Nephron (organoid): ENCODE measurements around the gene EGLN1.
A peak's percentile ranks its signal among the peaks of the same experiment; 100 is the strongest.

ENCODE experiments used
- H3K27ac Mint-ChIP-seq, 3 experiments: 2 replicates each; pipeline ENCODE4 v1.8.0; 2020; ENCODE audit warnings: mixed read lengths in 3 of 3, mild to moderate bottlenecking in 2 of 3, moderate library complexity in 1 of 3
- H3K27me3 Mint-ChIP-seq: 2 replicates; pipeline ENCODE4 v1.8.0; 2021; ENCODE audit warnings: low read depth, mild to moderate bottlenecking, moderate library complexity, mixed read lengths
- H3K36me3 Mint-ChIP-seq: 2 replicates; pipeline ENCODE4 v1.8.0; 2020; ENCODE audit warnings: low read depth, mixed read lengths
- H3K4me1 Mint-ChIP-seq: 2 replicates; pipeline ENCODE4 v1.8.0; 2020; ENCODE audit warnings: mixed read lengths
- H3K4me3 Mint-ChIP-seq, 3 experiments: 2 replicates each; pipeline ENCODE4 v1.8.0; 2020; ENCODE audit warnings: mild to moderate bottlenecking in 3 of 3, mixed read lengths in 3 of 3, moderate library complexity in 2 of 3
- H3K9me3 Mint-ChIP-seq: 2 replicates; pipeline ENCODE4 v1.8.0; 2020; ENCODE audit warnings: mixed read lengths
- TF ChIP-seq, protein P1 (sequence below), 3 experiments: fragments of 200-600 bp; sonication (generic); IDR thresholded peaks; one replicate each; pipeline ENCODE4 v1.5.0; 2021; ENCODE audit warnings: antibody characterized with exemption in 3 of 3; ENCODE audit not compliant: unreplicated experiment in 3 of 3

The EGLN1 gene

DNA sequence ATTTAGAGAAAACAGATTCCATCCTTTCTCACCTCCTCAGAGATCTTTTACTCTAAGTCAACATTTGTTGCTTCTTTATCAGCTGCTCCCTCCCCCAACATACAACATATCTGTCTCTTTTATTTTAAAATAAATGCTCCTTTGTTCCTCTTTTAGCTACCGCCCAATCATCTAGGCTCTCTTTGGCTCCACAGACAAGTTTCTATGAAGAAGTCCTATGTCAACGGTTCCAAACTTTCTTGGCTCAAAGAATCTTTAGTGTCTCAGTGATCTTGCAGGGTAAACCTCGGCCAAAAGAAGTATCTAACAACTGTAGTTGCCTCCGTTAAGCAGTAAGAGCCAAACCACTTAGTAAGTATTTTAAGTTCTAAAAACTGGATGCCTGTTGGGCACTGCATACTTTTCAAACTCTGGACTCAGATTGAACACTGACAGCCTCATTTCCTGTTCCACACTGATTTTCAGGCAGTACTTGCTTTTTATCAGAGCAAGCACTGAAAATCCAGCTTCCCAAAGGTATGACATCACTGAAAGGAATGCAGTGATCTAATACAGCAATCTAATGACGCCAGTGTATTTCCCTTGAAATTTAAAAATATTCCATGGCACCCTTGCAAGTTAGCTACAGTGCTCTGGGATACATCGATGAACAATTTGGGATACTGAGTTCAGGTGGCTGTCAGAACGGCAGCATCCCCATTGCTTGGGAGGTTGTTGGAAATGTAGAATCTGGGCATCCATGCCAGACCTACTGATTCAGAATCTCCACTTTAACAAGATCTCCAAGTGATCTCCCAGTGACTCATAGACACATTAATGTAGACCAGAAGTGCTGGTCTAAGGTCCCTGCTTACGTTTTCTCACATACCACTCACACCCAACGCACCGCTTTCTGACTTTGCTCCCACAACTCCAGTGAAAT, 26.8 kb downstream of the EGLN1 start:
- TF ChIP-seq, protein P1, sequence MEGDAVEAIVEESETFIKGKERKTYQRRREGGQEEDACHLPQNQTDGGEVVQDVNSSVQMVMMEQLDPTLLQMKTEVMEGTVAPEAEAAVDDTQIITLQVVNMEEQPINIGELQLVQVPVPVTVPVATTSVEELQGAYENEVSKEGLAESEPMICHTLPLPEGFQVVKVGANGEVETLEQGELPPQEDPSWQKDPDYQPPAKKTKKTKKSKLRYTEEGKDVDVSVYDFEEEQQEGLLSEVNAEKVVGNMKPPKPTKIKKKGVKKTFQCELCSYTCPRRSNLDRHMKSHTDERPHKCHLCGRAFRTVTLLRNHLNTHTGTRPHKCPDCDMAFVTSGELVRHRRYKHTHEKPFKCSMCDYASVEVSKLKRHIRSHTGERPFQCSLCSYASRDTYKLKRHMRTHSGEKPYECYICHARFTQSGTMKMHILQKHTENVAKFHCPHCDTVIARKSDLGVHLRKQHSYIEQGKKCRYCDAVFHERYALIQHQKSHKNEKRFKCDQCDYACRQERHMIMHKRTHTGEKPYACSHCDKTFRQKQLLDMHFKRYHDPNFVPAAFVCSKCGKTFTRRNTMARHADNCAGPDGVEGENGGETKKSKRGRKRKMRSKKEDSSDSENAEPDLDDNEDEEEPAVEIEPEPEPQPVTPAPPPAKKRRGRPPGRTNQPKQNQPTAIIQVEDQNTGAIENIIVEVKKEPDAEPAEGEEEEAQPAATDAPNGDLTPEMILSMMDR (IDR thresholded peaks at IDR 0.05; ENCODE audit: unreplicated experiment in 3 of 3): no peak

DNA sequence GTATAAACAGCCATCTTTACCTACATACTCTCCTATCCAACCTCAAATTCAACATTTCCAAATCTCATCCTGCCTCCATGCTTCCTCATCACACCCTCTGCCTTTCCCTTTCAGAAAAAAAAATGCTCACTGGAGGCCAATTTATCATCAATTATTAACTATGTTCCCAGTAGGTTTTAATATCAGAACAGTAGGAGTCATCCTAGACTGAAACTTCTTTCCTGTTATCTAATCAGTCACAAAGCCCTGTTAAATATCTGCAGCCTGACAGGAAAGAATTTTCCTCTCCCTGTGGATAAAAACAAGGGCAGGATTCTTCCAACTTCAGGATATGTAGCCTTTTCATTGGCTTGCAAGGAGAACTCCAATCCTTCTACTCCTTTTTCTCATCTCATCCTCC, 28.4 kb downstream of the EGLN1 start:
- Mint-ChIP-seq H3K4me3 (no peak overlapping the region), H3K9me3 (no peaks in the 10 kb centered on the region), H3K4me1 (peaks cover 31% of the 10 kb centered on the region), H3K27ac (peak overlapping the region; percentile 7 to 16 (median 14)), H3K36me3 (peaks cover 6% of the 10 kb centered on the region), H3K27me3 (no peaks in the 10 kb centered on the region)
- TF ChIP-seq, protein P1 (IDR thresholded peaks at IDR 0.05; ENCODE audit: unreplicated experiment in 3 of 3): no peak

More for the DNA sequence above, 26.8 kb downstream of the EGLN1 start:
- Mint-ChIP-seq H3K27ac (peak overlapping the region; percentile 45 to 72 (median 67)), H3K27me3 (no peaks in the 10 kb centered on the region), H3K9me3 (no peaks in the 10 kb centered on the region), H3K4me1 (peaks cover 31% of the 10 kb centered on the region), H3K4me3 (no peak overlapping the region), H3K36me3 (peaks cover under 1% of the 10 kb centered on the region)

DNA sequence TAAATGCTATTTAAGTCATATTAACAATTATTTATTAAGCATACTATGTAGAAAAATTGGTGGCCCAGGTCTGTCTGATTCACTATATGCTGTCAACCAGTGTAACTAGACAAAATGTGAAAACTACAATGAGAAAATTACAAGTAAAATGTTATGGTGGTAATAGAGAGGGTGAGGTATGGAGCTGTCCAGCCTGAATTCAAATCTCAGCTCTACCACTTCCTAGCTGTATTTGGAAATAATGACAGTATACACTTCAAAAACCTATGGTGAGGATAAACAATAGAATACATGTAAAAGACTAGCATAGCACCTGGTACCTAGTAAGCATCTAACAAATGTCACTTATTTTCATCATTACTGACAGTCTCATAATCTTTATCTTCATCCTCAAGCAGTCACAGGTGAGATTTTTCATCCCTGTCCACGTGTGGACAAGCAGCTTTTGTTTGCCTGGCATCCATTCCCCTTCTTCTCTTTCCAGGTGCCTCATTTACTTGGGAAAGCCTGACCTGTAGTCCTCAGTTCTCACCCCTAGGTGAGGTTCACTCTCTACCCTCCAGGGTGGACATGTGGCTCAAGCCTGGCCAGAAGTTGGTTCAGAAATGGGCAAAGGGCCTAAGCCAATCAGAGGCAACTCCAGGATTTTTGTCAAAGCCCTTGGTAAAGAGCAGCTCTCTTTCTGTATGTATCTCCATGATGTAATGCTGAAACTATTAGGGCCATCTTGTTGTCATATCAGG, 29.5 kb downstream of the EGLN1 start:
- H3K4me3 Mint-ChIP-seq: no peak overlapping the region
- no peaks in the 10 kb centered on the region for H3K9me3 Mint-ChIP-seq
- TF ChIP-seq, protein P1 (IDR thresholded peaks at IDR 0.05; ENCODE audit: unreplicated experiment in 3 of 3): no peak
- no peaks in the 10 kb centered on the region for H3K27me3 Mint-ChIP-seq
- peaks cover 28% of the 10 kb centered on the region for H3K4me1 Mint-ChIP-seq
- H3K27ac Mint-ChIP-seq: no peak overlapping the region
- peaks cover 6% of the 10 kb centered on the region for H3K36me3 Mint-ChIP-seq

DNA sequence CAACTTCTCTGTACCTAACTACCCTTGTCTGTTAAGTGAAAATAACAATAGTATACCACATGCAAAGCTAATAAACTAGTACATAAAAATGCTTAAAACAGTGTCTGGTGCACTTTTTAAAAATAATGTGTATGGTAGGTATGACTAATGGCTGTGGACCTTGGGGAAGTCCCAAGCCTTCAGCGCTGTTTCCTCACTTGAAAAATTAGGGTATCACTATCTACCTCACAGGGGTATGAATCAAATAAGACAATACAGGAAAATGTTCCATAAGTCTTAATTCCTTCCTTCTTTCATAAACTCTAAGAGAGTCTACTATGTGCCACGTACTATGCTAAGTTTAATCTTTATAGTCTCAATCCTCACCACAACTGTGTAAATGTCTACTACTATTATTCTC, 32.0 kb downstream of the EGLN1 start:
- H3K9me3 Mint-ChIP-seq: no peaks in the 10 kb centered on the region
- H3K27ac Mint-ChIP-seq: no peak overlapping the region
- H3K4me3 Mint-ChIP-seq: no peak overlapping the region
- no peaks in the 10 kb centered on the region for H3K27me3 Mint-ChIP-seq
- H3K36me3 Mint-ChIP-seq: peaks cover 6% of the 10 kb centered on the region
- peaks cover 8% of the 10 kb centered on the region for H3K4me1 Mint-ChIP-seq
- TF ChIP-seq, protein P1 (IDR thresholded peaks at IDR 0.05; ENCODE audit: unreplicated experiment in 3 of 3): no peak

DNA sequence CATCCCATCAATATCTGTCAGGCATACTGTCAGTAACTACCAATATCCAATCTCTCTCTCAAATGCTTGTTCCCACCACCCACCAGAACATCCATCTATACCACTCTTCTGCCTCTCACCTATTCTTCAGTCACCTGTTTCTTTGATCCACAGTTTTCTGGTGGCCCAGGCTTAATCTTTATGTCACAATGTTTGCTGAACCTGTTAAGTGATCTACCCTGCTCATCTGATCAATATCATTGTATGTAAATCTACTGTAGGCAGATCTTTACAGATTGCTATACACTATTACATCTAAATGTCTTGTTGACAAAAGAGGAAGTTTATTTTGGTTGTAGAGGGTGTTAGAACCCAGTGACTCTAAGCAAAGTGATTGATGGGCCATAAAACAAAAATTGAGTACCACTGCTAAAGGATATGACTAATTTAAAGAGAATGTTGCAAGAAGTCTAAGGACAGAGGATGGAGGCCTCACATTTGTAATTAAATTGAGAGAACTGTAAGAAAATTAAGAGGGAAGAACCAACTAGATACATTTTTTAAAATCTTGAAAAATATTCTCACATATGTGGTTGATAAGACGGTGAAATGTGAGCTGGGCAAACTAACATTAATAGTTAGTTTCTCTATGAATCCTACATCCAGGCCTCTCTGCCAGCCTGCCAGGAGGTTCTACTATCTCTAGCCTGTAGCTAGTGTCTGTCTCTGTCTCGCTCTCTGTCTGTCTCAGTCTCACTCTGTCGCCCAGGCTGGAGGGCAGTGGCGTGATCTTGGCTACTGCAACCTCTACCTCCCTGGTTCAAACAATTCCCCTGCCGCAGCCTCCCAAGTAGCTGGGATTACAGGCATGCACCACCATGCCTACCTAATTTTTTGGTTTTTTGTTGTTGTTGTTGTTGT, 34.1 kb downstream of the EGLN1 start:
- H3K4me1 Mint-ChIP-seq: no peaks in the 10 kb centered on the region
- TF ChIP-seq, protein P1 (IDR thresholded peaks at IDR 0.05; ENCODE audit: unreplicated experiment in 3 of 3): no peak
- no peaks in the 10 kb centered on the region for H3K27me3 Mint-ChIP-seq
- peaks cover 6% of the 10 kb centered on the region for H3K36me3 Mint-ChIP-seq
- H3K27ac Mint-ChIP-seq: no peak overlapping the region
- H3K4me3 Mint-ChIP-seq: no peak overlapping the region
- H3K9me3 Mint-ChIP-seq: no peaks in the 10 kb centered on the region
